ENCODE results near the gene MMP26.
"Not testable (repeated sequence)": the region's sequence is repeated elsewhere in the genome, so short reads cannot be mapped to it uniquely, and the experiment has no call there.

The MMP26 gene

DNA sequence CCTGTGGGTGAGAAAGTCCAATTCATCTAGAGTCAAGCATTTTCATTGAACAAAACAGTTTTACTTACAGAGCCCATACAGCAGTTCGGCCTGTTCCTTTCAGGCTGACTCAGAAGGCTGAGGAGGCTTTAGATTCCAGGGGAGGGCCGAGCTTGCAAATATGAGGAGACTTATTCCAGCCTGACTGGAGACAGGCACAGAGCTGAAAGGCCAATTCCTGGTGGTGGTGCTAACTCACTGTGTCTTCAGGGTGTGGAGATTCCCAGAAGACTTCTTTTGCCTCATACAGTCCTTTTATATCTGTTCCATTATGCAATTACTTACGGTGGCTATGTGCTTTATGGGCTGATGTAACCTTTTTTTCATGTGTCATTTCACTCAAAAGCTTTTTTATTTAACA is 7.0 kb upstream of the MMP26 start, which contains the start of gene OR51E2:
TSS of gene OR51E2 (minus strand) at position 269 of the 400 bp plus-strand sequence. CDS start 15,142 bp downstream, outside the sequence.
- H3K27me3 ChIP-seq (replicated peaks in 2 of 5; ENCODE audit: control insufficient read depth in 4 of 5, insufficient read depth in 5 of 5, low read length in 4 of 5) = no peaks in the 10 kb centered on the region
- WGBS (ENCODE audit: insufficient coverage) = 85% methylated on average over 2 of the region's 3 CpGs
- no peaks in the 10 kb centered on the region for H3K4me1 ChIP-seq (ENCODE audit: control extremely low read depth in 1 of 4, control insufficient read depth in 4 of 4, insufficient read depth in 4 of 4, low read length in 3 of 4)
- DNase-seq = no peak
- H3K9me3 ChIP-seq (ENCODE audit: control extremely low read depth in 1 of 5, control insufficient read depth in 4 of 5, insufficient read depth in 2 of 5, low read depth in 1 of 5, low read length in 4 of 5) = no peaks in the 10 kb centered on the region
- ChIA-PET CTCF (interaction anchor here (1.1 kb wide), 1 partner anchor 15 kb away, joined by 3 read pairs; no protein-coding TSS in a partner anchor), POLR2A (no interaction called here)
- no peak within 1 kb of the TSS for H3K4me3 ChIP-seq (ENCODE audit: control insufficient read depth in 1 of 7, extremely low read depth in 1 of 7, insufficient read depth in 4 of 7, low read depth in 2 of 7, low read length in 6 of 7)
- H3K27ac ChIP-seq (ENCODE audit: insufficient read depth in 1 of 2, low read depth in 1 of 2, low read length in 2 of 2, poor library complexity in 1 of 2, severe bottlenecking in 2 of 2) = no peak within 1 kb of the TSS
- H3K36me3 ChIP-seq (ENCODE audit: control insufficient read depth in 4 of 4, insufficient read depth in 4 of 4, low read length in 3 of 4) = no peaks in the 10 kb centered on the region

DNA sequence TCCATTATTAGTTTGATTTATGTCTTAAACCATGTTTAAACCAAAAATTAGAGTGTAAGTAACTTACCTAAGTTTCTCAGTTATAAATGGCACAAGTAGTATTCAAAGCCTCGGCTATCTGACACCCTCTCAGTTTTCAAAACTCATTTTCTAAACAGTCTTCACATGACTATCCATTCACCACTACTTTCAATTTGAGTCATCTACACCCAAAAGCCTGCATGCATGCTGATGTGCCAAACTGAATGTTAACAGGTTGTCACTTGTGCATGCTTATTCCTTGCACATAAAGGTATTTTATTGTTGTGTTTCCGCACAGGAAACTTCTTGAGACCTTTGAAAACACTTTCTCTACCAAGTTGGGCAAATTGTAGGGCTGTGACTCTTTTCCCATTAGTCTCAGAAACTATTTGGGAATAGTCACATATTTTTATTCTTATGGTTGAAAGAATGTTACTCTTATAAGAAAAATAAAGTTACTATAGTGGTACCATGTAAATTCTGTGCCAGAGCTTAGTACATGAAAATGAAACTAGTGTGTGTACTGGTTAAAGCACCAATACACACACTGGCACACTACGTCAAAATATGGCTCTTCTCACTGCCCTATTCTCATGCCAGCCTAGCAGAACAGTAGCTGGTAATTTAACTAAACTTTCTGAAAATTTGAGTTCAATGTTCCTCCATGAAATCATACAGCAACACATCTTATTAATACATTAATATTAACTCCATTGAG is 4.7 kb upstream of the MMP26 start:
- DNase-seq = no peak
- Histone ChIP-seq H3K27ac (ENCODE audit: insufficient read depth in 1 of 2, low read depth in 1 of 2, low read length in 2 of 2, poor library complexity in 1 of 2, severe bottlenecking in 2 of 2) (no peak overlapping the region), H3K4me3 (ENCODE audit: control insufficient read depth in 1 of 7, extremely low read depth in 1 of 7, insufficient read depth in 4 of 7, low read depth in 2 of 7, low read length in 6 of 7) (no peak overlapping the region), H3K36me3 (ENCODE audit: control insufficient read depth in 4 of 4, insufficient read depth in 4 of 4, low read length in 3 of 4) (no peaks in the 10 kb centered on the region), H3K4me1 (ENCODE audit: control extremely low read depth in 1 of 4, control insufficient read depth in 4 of 4, insufficient read depth in 4 of 4, low read length in 3 of 4) (no peaks in the 10 kb centered on the region), H3K27me3 (replicated peaks in 2 of 5; ENCODE audit: control insufficient read depth in 4 of 5, insufficient read depth in 5 of 5, low read length in 4 of 5) (no peaks in the 10 kb centered on the region), H3K9me3 (ENCODE audit: control extremely low read depth in 1 of 5, control insufficient read depth in 4 of 5, insufficient read depth in 2 of 5, low read depth in 1 of 5, low read length in 4 of 5) (no peaks in the 10 kb centered on the region)
- POLR2A ChIA-PET = no interaction called here
- CTCF ChIA-PET = no interaction called here
- WGBS (ENCODE audit: insufficient coverage) = 100% methylated on average over 3 of the region's 3 CpGs

DNA sequence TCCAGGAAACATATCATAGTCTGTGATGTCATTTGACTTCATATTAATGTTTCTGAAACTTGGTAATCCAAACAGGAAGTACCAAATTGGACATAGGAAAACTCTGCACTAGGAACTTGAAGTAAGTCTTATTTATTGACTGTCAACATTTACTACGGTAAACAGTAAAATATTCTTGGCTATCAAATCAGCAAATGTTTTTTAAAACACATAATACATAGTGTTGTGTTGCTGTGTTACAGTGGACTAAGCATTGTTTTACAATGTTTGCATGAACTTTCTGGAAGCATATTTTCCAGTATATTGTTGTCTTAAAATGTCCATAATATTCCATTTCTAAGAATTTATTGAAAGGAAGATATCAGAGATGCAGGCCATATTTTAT is 4.2 kb upstream of the MMP26 start:
- Histone ChIP-seq H3K4me1 (ENCODE audit: control extremely low read depth in 1 of 4, control insufficient read depth in 4 of 4, insufficient read depth in 4 of 4, low read length in 3 of 4) (no peaks in the 10 kb centered on the region), H3K27ac (ENCODE audit: insufficient read depth in 1 of 2, low read depth in 1 of 2, low read length in 2 of 2, poor library complexity in 1 of 2, severe bottlenecking in 2 of 2) (no peak overlapping the region), H3K36me3 (ENCODE audit: control insufficient read depth in 4 of 4, insufficient read depth in 4 of 4, low read length in 3 of 4) (no peaks in the 10 kb centered on the region), H3K4me3 (ENCODE audit: control insufficient read depth in 1 of 7, extremely low read depth in 1 of 7, insufficient read depth in 4 of 7, low read depth in 2 of 7, low read length in 6 of 7) (no peak overlapping the region), H3K27me3 (replicated peaks in 2 of 5; ENCODE audit: control insufficient read depth in 4 of 5, insufficient read depth in 5 of 5, low read length in 4 of 5) (no peaks in the 10 kb centered on the region), H3K9me3 (ENCODE audit: control extremely low read depth in 1 of 5, control insufficient read depth in 4 of 5, insufficient read depth in 2 of 5, low read depth in 1 of 5, low read length in 4 of 5) (no peaks in the 10 kb centered on the region)
- POLR2A ChIA-PET = no interaction called here
- CTCF ChIA-PET = no interaction called here
- no peak for DNase-seq
- no CpG with 5 or more reads among the region's 1 CpG for WGBS (ENCODE audit: insufficient coverage)

DNA sequence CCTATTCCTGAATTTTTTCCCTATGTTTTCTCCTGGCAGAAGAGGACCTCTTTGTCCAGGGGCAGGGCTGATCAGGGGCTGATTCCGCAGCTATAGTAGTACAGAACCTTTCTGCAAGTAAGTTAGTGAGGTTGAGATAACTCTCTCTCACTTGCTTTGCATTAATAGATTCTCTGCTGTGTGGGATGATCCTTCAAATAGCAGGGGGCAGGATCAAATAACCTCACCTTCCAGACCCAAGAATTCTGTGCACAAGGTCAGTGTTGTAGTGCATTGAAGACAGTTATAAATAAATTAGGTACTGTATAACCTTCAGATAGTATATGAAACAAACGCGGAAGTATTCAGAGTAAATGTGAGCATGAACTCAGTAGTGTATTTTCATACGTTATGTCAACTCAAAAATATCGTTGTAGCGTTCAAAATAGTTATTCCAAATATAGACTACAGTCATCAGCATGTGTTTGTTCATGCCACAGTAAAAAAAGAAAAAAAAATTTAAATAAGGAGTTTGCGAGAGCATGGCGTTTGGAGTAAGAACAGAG is 278 bp downstream of the MMP26 start:
- POLR2A ChIA-PET = no interaction called here
- DNase-seq = no peak
- no peaks in the 10 kb centered on the region for H3K9me3 ChIP-seq (ENCODE audit: control extremely low read depth in 1 of 5, control insufficient read depth in 4 of 5, insufficient read depth in 2 of 5, low read depth in 1 of 5, low read length in 4 of 5)
- no peaks in the 10 kb centered on the region for H3K4me1 ChIP-seq (ENCODE audit: control extremely low read depth in 1 of 4, control insufficient read depth in 4 of 4, insufficient read depth in 4 of 4, low read length in 3 of 4)
- no peak overlapping the region for H3K4me3 ChIP-seq (ENCODE audit: control insufficient read depth in 1 of 7, extremely low read depth in 1 of 7, insufficient read depth in 4 of 7, low read depth in 2 of 7, low read length in 6 of 7)
- CTCF ChIA-PET = no interaction called here
- no peak overlapping the region for H3K27ac ChIP-seq (ENCODE audit: insufficient read depth in 1 of 2, low read depth in 1 of 2, low read length in 2 of 2, poor library complexity in 1 of 2, severe bottlenecking in 2 of 2)
- H3K27me3 ChIP-seq (replicated peaks in 2 of 5; ENCODE audit: control insufficient read depth in 4 of 5, insufficient read depth in 5 of 5, low read length in 4 of 5) = no peaks in the 10 kb centered on the region
- no peaks in the 10 kb centered on the region for H3K36me3 ChIP-seq (ENCODE audit: control insufficient read depth in 4 of 4, insufficient read depth in 4 of 4, low read length in 3 of 4)
- 95% methylated on average over 7 of the region's 8 CpGs for WGBS (ENCODE audit: insufficient coverage)

DNA sequence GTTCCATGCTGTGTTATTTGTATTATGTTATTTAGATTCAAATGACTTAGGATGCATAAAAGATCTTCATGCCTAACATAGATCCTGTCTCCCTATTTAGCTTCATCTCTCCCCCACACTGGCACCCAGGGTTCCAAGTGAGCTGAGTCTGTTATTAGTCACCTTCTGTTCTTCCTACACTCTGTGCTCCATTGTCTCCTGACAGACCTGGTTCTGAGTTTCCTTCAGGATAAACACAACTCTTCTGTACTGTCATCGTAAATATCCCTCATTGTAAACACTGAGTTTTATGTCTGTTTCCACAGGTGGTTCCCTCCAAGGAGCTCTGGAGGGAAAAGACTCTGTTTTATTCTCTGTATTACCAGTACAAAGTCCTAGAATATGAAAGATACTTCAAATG is 8.7 kb downstream of the MMP26 start:
- no peaks in the 10 kb centered on the region for H3K4me1 ChIP-seq (ENCODE audit: control extremely low read depth in 1 of 4, control insufficient read depth in 4 of 4, insufficient read depth in 4 of 4, low read length in 3 of 4)
- POLR2A ChIA-PET = no interaction called here
- WGBS (ENCODE audit: insufficient coverage) = no CpG with 5 or more reads among the region's 1 CpG

DNA sequence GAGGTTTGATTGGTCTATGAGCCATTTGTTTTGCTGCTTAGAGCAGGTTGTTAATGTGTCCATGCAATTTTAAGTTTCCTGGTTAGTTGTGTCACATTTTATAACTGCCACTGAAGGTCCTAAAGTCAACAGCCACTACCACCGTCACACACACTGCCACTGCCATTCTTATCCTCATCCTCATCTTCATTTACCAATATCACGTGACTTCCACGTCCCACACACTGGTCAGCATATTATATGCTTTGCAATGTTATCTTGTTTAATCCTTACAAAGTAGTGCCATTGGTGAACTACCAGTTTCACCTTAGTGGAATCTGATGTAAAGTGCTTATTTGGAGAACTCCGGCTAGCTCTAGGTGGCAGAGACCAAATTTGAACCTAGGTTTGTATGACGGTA is 9.7 kb downstream of the MMP26 start:
- H3K4me1 ChIP-seq (ENCODE audit: control extremely low read depth in 1 of 4, control insufficient read depth in 4 of 4, insufficient read depth in 4 of 4, low read length in 3 of 4) = no peaks in the 10 kb centered on the region

More for the DNA sequence above, 8.7 kb downstream of the MMP26 start:
- DNase-seq = no peak
- H3K27ac ChIP-seq (ENCODE audit: insufficient read depth in 1 of 2, low read depth in 1 of 2, low read length in 2 of 2, poor library complexity in 1 of 2, severe bottlenecking in 2 of 2) = no peak overlapping the region
- H3K27me3 ChIP-seq (replicated peaks in 2 of 5; ENCODE audit: control insufficient read depth in 4 of 5, insufficient read depth in 5 of 5, low read length in 4 of 5) = no peaks in the 10 kb centered on the region
- H3K36me3 ChIP-seq (ENCODE audit: control insufficient read depth in 4 of 4, insufficient read depth in 4 of 4, low read length in 3 of 4) = no peaks in the 10 kb centered on the region
- no peak overlapping the region for H3K4me3 ChIP-seq (ENCODE audit: control insufficient read depth in 1 of 7, extremely low read depth in 1 of 7, insufficient read depth in 4 of 7, low read depth in 2 of 7, low read length in 6 of 7)
- CTCF ChIA-PET = no interaction called here
- H3K9me3 ChIP-seq (ENCODE audit: control extremely low read depth in 1 of 5, control insufficient read depth in 4 of 5, insufficient read depth in 2 of 5, low read depth in 1 of 5, low read length in 4 of 5) = no peaks in the 10 kb centered on the region

DNA sequence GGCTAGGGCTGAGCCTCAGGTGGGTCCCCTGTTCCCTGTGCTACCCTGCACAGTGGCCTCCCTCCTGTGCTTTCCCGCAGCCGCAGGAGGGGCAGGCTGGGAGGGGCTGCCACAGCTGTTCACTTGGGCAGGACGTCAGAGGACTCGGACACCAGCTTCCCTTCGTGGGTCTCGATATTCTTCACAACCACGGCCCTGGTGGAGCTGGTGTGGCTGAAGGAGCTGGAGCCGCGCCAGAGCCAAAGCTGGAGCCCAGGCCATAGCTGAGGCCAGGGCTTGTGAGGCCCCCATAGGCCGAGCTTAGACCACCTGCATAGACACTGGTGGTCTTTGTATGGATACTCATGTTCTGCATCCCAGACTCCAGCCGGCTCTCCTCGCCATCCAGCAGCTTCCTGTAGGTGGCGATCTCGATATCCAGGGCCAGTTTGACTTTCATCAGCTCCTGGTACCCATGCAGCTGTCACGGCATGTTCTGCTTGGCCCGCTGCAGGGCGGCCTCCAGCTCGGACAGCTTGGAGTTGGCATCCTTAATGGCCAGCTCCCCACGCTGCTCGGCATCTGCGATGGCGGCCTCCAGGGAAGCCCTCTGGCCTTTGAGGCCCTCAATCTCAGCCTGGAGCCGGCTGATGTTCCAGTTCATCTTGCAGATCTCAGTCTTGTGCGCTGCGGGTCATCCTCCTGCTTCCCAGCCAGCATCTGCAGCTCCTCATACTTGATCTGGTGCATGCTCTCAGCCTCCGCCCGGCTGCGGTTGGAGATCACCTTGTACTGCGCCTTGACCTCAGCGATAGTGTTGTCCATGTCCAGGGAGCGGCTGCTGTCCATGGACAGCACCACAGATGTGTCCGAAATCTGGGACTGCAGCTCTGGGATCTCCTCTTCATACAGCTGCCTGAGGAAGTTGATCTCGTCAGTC is 18.3 kb downstream of the MMP26 start:
- POLR2A ChIA-PET = interaction anchor here (0.6 kb wide), 1 partner anchor 1224 kb away, joined by 3 read pairs; no protein-coding TSS in a partner anchor
- H3K27me3 ChIP-seq (replicated peaks in 2 of 5; ENCODE audit: control insufficient read depth in 4 of 5, insufficient read depth in 5 of 5, low read length in 4 of 5); H3K9me3 ChIP-seq (ENCODE audit: control extremely low read depth in 1 of 5, control insufficient read depth in 4 of 5, insufficient read depth in 2 of 5, low read depth in 1 of 5, low read length in 4 of 5); H3K4me1 ChIP-seq (ENCODE audit: control extremely low read depth in 1 of 4, control insufficient read depth in 4 of 4, insufficient read depth in 4 of 4, low read length in 3 of 4); H3K4me3 ChIP-seq (ENCODE audit: control insufficient read depth in 1 of 7, extremely low read depth in 1 of 7, insufficient read depth in 4 of 7, low read depth in 2 of 7, low read length in 6 of 7); CTCF ChIA-PET; H3K36me3 ChIP-seq (ENCODE audit: control insufficient read depth in 4 of 4, insufficient read depth in 4 of 4, low read length in 3 of 4); DNase-seq; H3K27ac ChIP-seq (ENCODE audit: insufficient read depth in 1 of 2, low read depth in 1 of 2, low read length in 2 of 2, poor library complexity in 1 of 2, severe bottlenecking in 2 of 2): not testable (repeated sequence)
- WGBS (ENCODE audit: insufficient coverage) = over 99% methylated on average over 31 of the region's 33 CpGs

More for the DNA sequence above, 9.7 kb downstream of the MMP26 start:
- H3K27ac ChIP-seq (ENCODE audit: insufficient read depth in 1 of 2, low read depth in 1 of 2, low read length in 2 of 2, poor library complexity in 1 of 2, severe bottlenecking in 2 of 2) = no peak overlapping the region
- no peak overlapping the region for H3K4me3 ChIP-seq (ENCODE audit: control insufficient read depth in 1 of 7, extremely low read depth in 1 of 7, insufficient read depth in 4 of 7, low read depth in 2 of 7, low read length in 6 of 7)
- DNase-seq = no peak
- ChIA-PET POLR2A (no interaction called here), CTCF (no interaction called here)
- no peaks in the 10 kb centered on the region for H3K9me3 ChIP-seq (ENCODE audit: control extremely low read depth in 1 of 5, control insufficient read depth in 4 of 5, insufficient read depth in 2 of 5, low read depth in 1 of 5, low read length in 4 of 5)
- no peaks in the 10 kb centered on the region for H3K27me3 ChIP-seq (replicated peaks in 2 of 5; ENCODE audit: control insufficient read depth in 4 of 5, insufficient read depth in 5 of 5, low read length in 4 of 5)
- H3K36me3 ChIP-seq (ENCODE audit: control insufficient read depth in 4 of 4, insufficient read depth in 4 of 4, low read length in 3 of 4) = no peaks in the 10 kb centered on the region
- no CpG with 5 or more reads among the region's 5 CpGs for WGBS (ENCODE audit: insufficient coverage)

Data from common myeloid progenitor, CD34-positive (primary cell).